OCI-LY1 (cell line): Measurements from ENCODE around the gene MZT2A.
"Not testable (repeated sequence)": the region's sequence is repeated elsewhere in the genome, so short reads cannot be mapped to it uniquely, and the experiment has no call there.

Source experiments
- H2AFZ ChIP-seq: fragments of 200-600 bp; sonication (generic), shearing (Covaris generic); 2 replicates; pipeline ENCODE4 v1.6.0; 2014; ENCODE audit warnings: antibody characterized with exemption, mild to moderate bottlenecking, low read length
- H3F3A ChIP-seq: fragments of 200-600 bp; sonication (generic), shearing (Covaris generic); 2 replicates; pipeline ENCODE4 v1.6.0; 2014; ENCODE audit warnings: mild to moderate bottlenecking, antibody characterized with exemption, low read length, moderate library complexity; ENCODE audit not compliant: insufficient read depth
- H3K27ac ChIP-seq: fragments of 200-600 bp; sonication (generic); 2 replicates; pipeline ENCODE4 v1.5.1; 2014; ENCODE audit warnings: low read length, mixed run types, mild to moderate bottlenecking, low read depth; ENCODE audit not compliant: poor library complexity, severe bottlenecking
- H3K27me3 ChIP-seq: fragments of 200-600 bp; sonication (generic); 2 replicates; pipeline ENCODE4 v1.6.0; 2014; ENCODE audit warnings: antibody characterized with exemption, mild to moderate bottlenecking, low read length, moderate library complexity; ENCODE audit not compliant: insufficient read depth
- H3K36me3 ChIP-seq: fragments of 200-600 bp; sonication (generic); 2 replicates; pipeline ENCODE4 v1.6.1; 2014; ENCODE audit warnings: mild to moderate bottlenecking, antibody characterized with exemption, low read length, moderate library complexity, mixed read lengths; ENCODE audit not compliant: insufficient read depth
- H3K4me1 ChIP-seq: fragments of 200-600 bp; sonication (generic); 2 replicates; pipeline ENCODE4 v1.5.1; 2014; ENCODE audit warnings: mild to moderate bottlenecking, low read length, moderate library complexity; ENCODE audit not compliant: insufficient read depth, severe bottlenecking
- H3K4me2 ChIP-seq: fragments of 200-600 bp; sonication (generic), shearing (Covaris generic); 2 replicates; pipeline ENCODE4 v1.6.1; 2014; ENCODE audit warnings: low read length
- H3K4me3 ChIP-seq: fragments of 200-600 bp; sonication (generic); 2 replicates; pipeline ENCODE4 v1.5.1; 2014; ENCODE audit warnings: low read length, low read depth, mild to moderate bottlenecking, mixed read lengths; ENCODE audit not compliant: poor library complexity, severe bottlenecking
- H3K79me2 ChIP-seq: fragments of 200-600 bp; shearing (Covaris generic); 2 replicates; pipeline ENCODE4 v1.6.1; 2016; ENCODE audit warnings: mixed run types, low read length, mixed read lengths; ENCODE audit not compliant: insufficient read depth
- H3K9ac ChIP-seq: fragments of 200-600 bp; sonication (generic), shearing (Covaris generic); 2 replicates; pipeline ENCODE4 v1.6.1; 2014; ENCODE audit warnings: mild to moderate bottlenecking, low read length, mixed read lengths
- H3K9me2 ChIP-seq: fragments of 200-600 bp; sonication (generic), shearing (Covaris generic); 2 replicates; pipeline ENCODE4 v1.6.1; 2014; ENCODE audit warnings: low read depth, mild to moderate bottlenecking, low read length, mixed read lengths
- H3K9me3 ChIP-seq: fragments of 200-600 bp; shearing (Covaris generic); 2 replicates; pipeline ENCODE4 v1.6.1; 2014; ENCODE audit warnings: low read length, mixed read lengths
- H4K20me1 ChIP-seq: fragments of 200-600 bp; sonication (generic), shearing (Covaris generic); 2 replicates; pipeline ENCODE4 v1.6.0; 2016; ENCODE audit warnings: mild to moderate bottlenecking, low read length; ENCODE audit not compliant: insufficient read depth

The MZT2A gene

GRCh38 chr2:131533609-131534316, 41.6 kb upstream of the MZT2A start:
- not testable (repeated sequence) for H3K9ac ChIP-seq, H4K20me1 ChIP-seq, H3K9me3 ChIP-seq, H3K79me2 ChIP-seq, H3K4me3 ChIP-seq, H2AFZ ChIP-seq, H3K9me2 ChIP-seq, H3K4me2 ChIP-seq, H3F3A ChIP-seq, H3K4me1 ChIP-seq, H3K27me3 ChIP-seq, H3K36me3 ChIP-seq, H3K27ac ChIP-seq

DNA sequence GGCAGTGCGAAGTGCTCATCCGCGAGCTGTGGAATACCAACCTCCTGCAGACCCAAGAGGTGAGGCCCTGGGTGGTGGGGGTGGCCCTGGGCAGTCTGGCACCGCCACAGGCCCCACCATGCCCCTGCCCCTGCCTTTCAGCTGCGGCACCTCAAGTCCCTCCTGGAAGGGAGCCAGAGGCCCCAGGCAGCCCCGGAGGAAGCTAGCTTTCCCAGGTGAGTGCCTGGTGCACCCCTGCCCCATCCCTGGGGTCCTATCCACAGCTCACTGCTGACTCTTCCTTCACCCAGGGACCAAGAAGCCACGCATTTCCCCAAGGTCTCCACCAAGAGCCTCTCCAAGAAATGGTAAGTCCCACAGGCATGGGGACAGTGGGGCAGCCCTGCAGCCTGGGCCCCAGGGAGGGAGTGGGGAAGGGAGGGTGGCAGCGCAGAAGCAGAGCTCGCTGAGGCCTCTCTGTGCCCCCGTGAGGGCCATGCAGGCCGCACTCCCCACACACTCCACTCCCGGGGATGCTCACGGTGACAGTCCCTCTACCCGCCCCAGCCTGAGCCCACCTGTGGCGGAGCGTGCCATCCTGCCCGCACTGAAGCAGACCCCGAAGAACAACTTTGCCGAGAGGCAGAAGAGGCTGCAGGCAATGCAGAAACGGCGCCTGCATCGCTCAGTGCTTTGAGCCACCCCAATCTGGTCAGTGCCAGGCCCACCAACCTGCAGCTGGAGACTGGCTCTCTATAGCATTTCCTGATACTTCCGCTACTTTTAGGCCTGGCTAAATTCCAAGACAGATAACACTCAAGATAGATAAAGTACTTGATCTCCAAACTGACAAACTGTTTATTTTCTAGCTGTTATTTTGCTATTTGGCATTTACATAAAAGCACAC, 40.8 kb upstream of the MZT2A start:
- not testable (repeated sequence) for H3K27ac ChIP-seq, H3K9me2 ChIP-seq, H3K79me2 ChIP-seq, H3K4me3 ChIP-seq, H3F3A ChIP-seq, H3K27me3 ChIP-seq, H3K4me1 ChIP-seq, H3K36me3 ChIP-seq, H4K20me1 ChIP-seq, H2AFZ ChIP-seq, H3K9ac ChIP-seq, H3K9me3 ChIP-seq, H3K4me2 ChIP-seq

DNA sequence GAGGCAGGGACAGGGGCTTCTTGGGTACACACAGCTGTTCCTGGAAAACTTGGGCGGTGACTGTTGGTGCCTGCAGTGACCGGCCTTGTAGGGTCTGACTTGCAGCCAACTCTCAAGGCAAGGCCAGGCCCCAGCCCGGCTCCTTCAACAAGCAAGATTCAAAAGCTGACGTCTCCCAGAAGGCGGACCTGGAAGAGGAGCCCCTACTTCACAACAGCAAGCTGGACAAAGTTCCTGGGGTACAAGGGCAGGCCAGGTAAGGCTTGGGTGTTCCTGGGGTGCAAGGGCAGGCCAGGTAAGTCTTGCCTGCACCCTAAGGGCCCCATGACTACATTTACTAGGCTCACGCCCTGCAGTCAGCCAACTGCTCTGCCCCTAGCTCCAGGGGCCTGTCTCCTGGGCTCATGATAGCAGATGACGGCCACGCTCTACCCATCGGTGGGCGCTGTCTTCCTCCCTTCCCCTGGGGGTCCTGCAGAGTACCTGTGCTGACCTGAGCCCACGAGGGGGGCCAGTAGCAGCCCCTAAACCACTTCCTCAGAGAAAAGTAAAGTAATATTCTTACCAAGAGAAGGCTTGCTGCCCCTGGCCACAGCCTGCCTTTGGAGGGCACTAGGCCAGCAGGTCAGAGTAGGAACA, 39.5 kb upstream of the MZT2A start:
- H2AFZ ChIP-seq, H3K9me3 ChIP-seq, H3K9ac ChIP-seq, H3K4me3 ChIP-seq, H3K4me1 ChIP-seq, H4K20me1 ChIP-seq, H3F3A ChIP-seq, H3K36me3 ChIP-seq, H3K27me3 ChIP-seq, H3K27ac ChIP-seq, H3K9me2 ChIP-seq, H3K79me2 ChIP-seq, H3K4me2 ChIP-seq: not testable (repeated sequence)

GRCh38 chr2:131530626-131531344, 38.6 kb upstream of the MZT2A start:
- H3K27ac ChIP-seq, H4K20me1 ChIP-seq, H2AFZ ChIP-seq, H3K36me3 ChIP-seq, H3K27me3 ChIP-seq, H3F3A ChIP-seq, H3K4me1 ChIP-seq, H3K9me2 ChIP-seq, H3K9ac ChIP-seq, H3K4me2 ChIP-seq, H3K4me3 ChIP-seq, H3K9me3 ChIP-seq, H3K79me2 ChIP-seq: not testable (repeated sequence)

GRCh38 chr2:131529864-131530445, 37.8 kb upstream of the MZT2A start:
- not testable (repeated sequence) for H3K27me3 ChIP-seq, H3K9me3 ChIP-seq, H3K36me3 ChIP-seq, H3F3A ChIP-seq, H3K4me3 ChIP-seq, H4K20me1 ChIP-seq, H3K27ac ChIP-seq, H3K4me1 ChIP-seq, H3K4me2 ChIP-seq, H3K9ac ChIP-seq, H3K79me2 ChIP-seq, H2AFZ ChIP-seq, H3K9me2 ChIP-seq

GRCh38 chr2:131528981-131529863, 37.0 kb upstream of the MZT2A start:
- H3K79me2 ChIP-seq, H3K9me3 ChIP-seq, H3K9ac ChIP-seq, H4K20me1 ChIP-seq, H3K36me3 ChIP-seq, H2AFZ ChIP-seq, H3K27me3 ChIP-seq, H3F3A ChIP-seq, H3K27ac ChIP-seq, H3K4me1 ChIP-seq, H3K9me2 ChIP-seq: not testable (repeated sequence)
- H3K4me3 ChIP-seq, result peak overlapping the region; percentile 63
- peak overlapping the region; percentile 26 for H3K4me2 ChIP-seq
